ENCODE data around the gene RNF114.

- TF ChIP-seq HNF4G (IDR thresholded peaks at IDR 0.05), result no peak
- TF ChIP-seq CTCF (IDR thresholded peaks at IDR 0.05; ENCODE audit: low read depth, low read length, missing input control), result no peak
- TF ChIP-seq GABPA (IDR thresholded peaks at IDR 0.05 in 1 of 2, conservative IDR thresholded peaks at IDR 0.05 in 1 of 2), result no peak
- no peak for TF ChIP-seq ZBTB33 (IDR thresholded peaks at IDR 0.05)
- TF ChIP-seq REST (IDR thresholded peaks at IDR 0.05), result no peak
- no peak for TF ChIP-seq TAF1 (conservative IDR thresholded peaks at IDR 0.05)
- TF ChIP-seq HNF4A (conservative IDR thresholded peaks at IDR 0.05), result no peak
- no peak for TF ChIP-seq ATF3 (IDR thresholded peaks at IDR 0.05)
These were observed 57.1 kb downstream of the RNF114 start for GRCh38 chr20:49993301-49993751.
